GM12865 (cell line): Measurements from ENCODE around the gene CFAP77.

Experiments used
- DNase-seq: peaks from one replicate; pipeline ENCODE4 v3.0.0; 2010; ENCODE audit warnings: low read depth
- H3K4me3 ChIP-seq: 2 replicates; pipeline ENCODE4 v1.5.1; 2011; ENCODE audit warnings: mild to moderate bottlenecking, low read depth, low read length, control low read depth
- TF ChIP-seq, protein P1 (sequence below): IDR thresholded peaks from 2 replicates; pipeline ENCODE4 v1.5.1; 2011; ENCODE audit warnings: low read length, control low read depth, low read depth, inconsistent platforms; ENCODE audit not compliant: insufficient read depth; ENCODE audit errors: missing control alignments

CFAP77 gene

DNA sequence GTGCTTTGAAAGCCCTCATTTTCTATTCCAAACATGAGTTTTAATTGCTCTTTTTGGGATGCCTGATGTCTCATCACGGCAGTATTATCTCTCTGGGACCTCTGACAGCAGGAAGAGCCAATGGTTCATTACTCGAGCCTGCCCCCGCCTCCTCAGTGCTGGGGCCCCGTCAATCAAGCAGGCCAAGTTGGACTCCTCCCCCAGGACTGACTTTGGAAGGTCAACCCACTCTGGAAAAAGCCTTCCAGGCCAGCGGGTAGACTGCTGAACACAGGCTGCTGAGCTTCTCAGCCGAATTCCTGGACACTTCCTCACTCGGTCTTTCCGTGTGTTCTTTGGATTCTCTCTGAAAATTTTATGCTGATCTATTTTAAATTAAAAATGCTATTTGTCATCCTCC, 162.9 kb downstream of the CFAP77 start:
- TF ChIP-seq, protein P1, sequence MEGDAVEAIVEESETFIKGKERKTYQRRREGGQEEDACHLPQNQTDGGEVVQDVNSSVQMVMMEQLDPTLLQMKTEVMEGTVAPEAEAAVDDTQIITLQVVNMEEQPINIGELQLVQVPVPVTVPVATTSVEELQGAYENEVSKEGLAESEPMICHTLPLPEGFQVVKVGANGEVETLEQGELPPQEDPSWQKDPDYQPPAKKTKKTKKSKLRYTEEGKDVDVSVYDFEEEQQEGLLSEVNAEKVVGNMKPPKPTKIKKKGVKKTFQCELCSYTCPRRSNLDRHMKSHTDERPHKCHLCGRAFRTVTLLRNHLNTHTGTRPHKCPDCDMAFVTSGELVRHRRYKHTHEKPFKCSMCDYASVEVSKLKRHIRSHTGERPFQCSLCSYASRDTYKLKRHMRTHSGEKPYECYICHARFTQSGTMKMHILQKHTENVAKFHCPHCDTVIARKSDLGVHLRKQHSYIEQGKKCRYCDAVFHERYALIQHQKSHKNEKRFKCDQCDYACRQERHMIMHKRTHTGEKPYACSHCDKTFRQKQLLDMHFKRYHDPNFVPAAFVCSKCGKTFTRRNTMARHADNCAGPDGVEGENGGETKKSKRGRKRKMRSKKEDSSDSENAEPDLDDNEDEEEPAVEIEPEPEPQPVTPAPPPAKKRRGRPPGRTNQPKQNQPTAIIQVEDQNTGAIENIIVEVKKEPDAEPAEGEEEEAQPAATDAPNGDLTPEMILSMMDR: no peak
- H3K4me3 ChIP-seq: no peak overlapping the region
- no peak for DNase-seq

DNA sequence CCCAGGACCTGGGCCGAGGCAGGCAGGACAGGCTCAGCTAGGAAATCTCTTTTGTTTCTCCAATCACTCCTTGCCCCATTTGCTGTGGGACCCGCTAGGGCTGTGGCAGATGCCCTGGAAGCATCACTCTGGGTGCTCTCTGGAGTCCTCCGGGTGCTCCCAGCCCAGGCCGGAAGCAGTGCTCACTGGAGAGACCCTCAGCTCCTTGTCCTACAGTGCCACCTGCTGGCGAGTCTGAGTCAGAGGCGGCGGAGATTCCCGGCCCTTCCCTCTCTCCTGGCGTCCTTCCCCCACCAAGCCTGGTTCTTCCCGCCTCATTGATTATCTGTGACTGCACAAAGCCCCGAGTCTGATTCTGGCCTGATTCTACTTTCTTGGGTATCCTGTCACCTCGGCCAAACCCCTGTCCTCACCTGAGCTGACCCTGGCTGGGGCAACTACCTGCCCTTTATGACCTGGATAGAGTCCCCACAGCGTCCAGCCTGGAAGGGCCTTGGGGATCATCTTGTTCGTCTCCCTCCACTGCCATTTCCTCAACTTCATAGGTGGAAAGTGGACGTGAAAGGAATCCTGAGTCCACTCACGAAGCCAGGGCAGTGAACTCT, 165.1 kb downstream of the CFAP77 start:
- TF ChIP-seq, protein P1: peak; percentile 80
- no peak overlapping the region for H3K4me3 ChIP-seq
- DNase-seq: peak; percentile 62

DNA sequence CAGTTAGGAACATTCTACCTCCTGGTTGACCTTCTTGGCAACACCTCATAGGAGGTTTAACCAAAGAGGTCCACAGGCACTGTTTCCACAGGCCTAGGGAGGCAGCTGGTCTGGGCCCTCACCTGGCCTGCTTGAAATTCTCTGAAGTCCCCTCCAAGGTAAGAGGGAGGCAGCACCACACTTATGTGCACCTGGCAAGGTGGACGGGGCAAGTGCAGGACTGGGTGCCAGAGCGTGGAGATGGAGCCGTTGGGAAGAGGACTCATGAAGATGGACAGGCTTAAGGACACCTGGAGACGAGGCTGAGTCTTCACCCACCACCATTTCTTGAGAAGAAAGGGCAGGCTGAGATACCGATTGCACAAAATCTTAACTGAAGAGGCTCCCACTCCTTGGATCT, 165.8 kb downstream of the CFAP77 start:
- H3K4me3 ChIP-seq: no peak overlapping the region
- TF ChIP-seq, protein P1: no peak
- DNase-seq: no peak

DNA sequence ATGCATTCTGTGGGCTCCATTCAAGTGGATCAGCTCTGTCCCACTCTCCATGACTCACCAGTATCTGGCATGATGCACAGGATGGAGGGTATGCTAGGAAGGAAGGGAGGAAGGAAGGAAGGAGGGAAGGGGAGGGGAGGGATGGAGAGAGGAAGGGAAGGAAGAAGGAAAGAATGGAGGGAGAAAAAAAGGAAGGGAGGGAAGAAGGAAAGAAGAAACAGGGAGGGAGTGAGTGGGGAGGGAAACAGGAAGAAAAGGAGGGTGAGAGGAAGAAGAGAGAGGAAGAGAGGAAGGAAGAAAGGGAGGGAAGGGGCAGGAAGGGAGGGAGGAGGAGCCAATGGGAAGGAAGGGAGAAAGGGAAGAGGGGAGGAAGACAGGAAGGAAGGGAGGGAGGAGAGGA, 167.1 kb downstream of the CFAP77 start:
- H3K4me3 ChIP-seq: no peak overlapping the region
- TF ChIP-seq, protein P1: no peak
- no peak for DNase-seq

DNA sequence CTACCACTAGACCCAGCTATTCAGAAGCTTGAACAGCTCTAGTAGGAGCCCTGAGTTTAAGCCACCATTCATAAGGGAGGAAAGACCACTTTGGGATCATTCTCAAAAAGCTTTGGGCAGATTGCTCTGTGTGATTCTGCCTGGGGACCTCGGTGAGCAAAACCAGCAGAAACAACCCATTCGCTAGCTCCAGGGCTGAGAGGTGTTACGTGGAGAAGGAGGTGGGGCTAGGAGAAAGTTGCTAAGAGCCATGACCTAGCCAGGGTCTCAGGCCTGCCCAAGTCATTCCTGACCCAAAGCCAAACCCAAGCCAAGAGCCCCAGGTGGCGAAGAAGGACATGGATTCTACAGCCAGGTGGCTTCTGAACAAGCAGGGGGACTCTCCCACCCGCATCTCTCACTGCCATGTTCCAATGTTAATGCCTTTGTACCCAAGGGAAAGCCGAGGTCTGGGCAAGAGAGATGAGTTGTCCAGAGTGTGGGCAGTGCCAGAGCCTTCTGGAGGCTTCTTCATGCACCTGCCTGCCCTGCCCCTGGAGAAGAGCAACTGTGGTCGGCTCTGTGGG, 168.4 kb downstream of the CFAP77 start:
- DNase-seq: no peak
- TF ChIP-seq, protein P1: no peak
- H3K4me3 ChIP-seq: no peak overlapping the region

DNA sequence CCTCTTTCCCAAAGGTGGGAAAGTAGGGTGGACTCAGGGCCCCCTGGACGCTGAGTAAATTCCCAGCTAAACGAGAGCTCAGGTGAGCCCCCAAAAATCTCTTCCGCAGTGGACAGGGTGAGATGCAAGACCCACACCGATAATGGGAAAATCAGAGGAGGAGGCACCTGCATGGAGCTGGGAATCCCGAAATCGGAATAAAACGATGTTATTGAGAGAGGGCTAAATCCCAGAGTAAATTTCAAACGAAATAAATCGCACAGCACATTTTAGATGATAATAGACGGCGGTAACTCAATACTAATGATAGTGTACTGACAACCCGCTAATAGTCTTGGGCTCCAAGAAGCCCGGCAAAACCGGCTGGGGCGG, 169.4 kb downstream of the CFAP77 start:
- TF ChIP-seq, protein P1: no peak
- DNase-seq: no peak
- no peak overlapping the region for H3K4me3 ChIP-seq

DNA sequence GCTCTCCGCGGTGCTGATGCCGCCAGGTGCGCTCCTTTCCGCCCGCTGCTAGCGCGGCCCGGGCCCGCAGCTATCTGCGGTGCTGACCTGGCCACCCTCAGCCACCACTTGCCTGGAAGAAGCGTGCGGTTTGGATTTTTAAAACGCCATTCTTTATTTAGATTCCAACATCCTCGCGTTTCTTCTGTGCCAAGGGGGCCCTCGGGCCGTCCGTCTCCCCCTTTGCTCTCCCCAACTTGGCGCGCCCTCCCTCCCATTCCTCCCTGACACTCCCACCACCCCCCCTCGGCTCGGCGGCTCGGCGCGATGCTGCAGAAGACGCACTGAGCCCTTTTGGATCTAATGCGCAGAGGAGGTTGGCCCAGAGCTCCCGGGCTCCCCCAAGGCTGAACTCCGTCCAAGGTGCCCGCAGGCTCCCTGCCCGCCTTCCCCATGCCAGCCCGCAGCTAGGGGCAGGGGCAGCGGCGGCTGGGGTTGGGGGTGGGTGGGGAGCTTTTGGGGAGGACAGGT, 172.3 kb downstream of the CFAP77 start, which contains the start of gene BARHL1:
Gene BARHL1, plus strand, starts transcription at position 331 of the 510 bp plus-strand sequence. CDS start 192 bp downstream, outside the sequence.
- DNase-seq: no peak
- H3K4me3 ChIP-seq: no peak within 1 kb of the TSS
- TF ChIP-seq, protein P1: no peak
